A549 (cell line): Measurements from ENCODE around the gene PCED1A. TPM values are rescaled to one million over a fixed set of nuclear protein-coding genes. Genes with fewer than 3 reads are reported as not detected.
A peak's percentile ranks its signal among the peaks of the same experiment; 100 is the strongest.

ENCODE experiments used
- ATAC-seq, 2 experiments: fragments of 200-7000 bp in 1 of 2; fragments of >200 bp in 1 of 2; cut with Nextera tagmentation in 1 of 2; cut with Tn5 transposase in 1 of 2; 3 replicates each; pipeline versions ENCODE4 v1.8.0 to v1.9.1; 2018 to 2020; ENCODE audit warnings: mild to moderate bottlenecking in 1 of 2, moderate library complexity in 1 of 2
- CTCF ChIA-PET: fragments of 300-600 bp; sonication (Branson Sonifier 250); formaldehyde crosslinking; extraction: SDS; loops from one replicate; lab custom pipeline; 2021; ENCODE audit warnings: antibody characterized with exemption, inconsistent platforms; lab: Yijun Ruan, JAX
- POLR2A ChIA-PET: fragments of 350-600 bp; formaldehyde crosslinking; extraction: SDS; loops from one replicate; lab custom pipeline; 2021; ENCODE audit warnings: antibody characterized with exemption, inconsistent platforms; lab: Yijun Ruan, JAX
- DNase-seq, 2 experiments: peaks; one replicate each; pipeline versions ENCODE4 v3.0.0 to v3.0.0-alpha.2; 2011 to 2016; ENCODE audit warnings: low read depth in 1 of 2, low spot score in 1 of 2
- FAIRE-seq: peaks from 2 replicates; lab custom pipeline; 2011; peaks lifted over from hg19 to GRCh38; lab: Jason Lieb, UNC
- H3K27ac ChIP-seq, 2 experiments: fragments of >200 bp; sonication (Bioruptor Twin); formaldehyde crosslinking; 3 replicates each; pipeline ENCODE4 v1.5.1; 2016 to 2017
- H3K4me1 ChIP-seq: fragments of >200 bp; sonication (Bioruptor Twin); formaldehyde crosslinking; 3 replicates; pipeline ENCODE4 v1.6.1; 2016
- H3K4me2 ChIP-seq: fragments of >200 bp; sonication (Bioruptor Twin); formaldehyde crosslinking; 3 replicates; pipeline ENCODE4 v1.6.1; 2016
- H3K4me3 ChIP-seq: fragments of >200 bp; sonication (Bioruptor Twin); formaldehyde crosslinking; 3 replicates; pipeline ENCODE4 v1.5.1; 2016
- H3K9me3 ChIP-seq: fragments of >200 bp; sonication (Bioruptor Twin); formaldehyde crosslinking; 3 replicates; pipeline ENCODE4 v1.6.1; 2016
- BHLHE40 ChIP-seq: IDR thresholded peaks from 2 replicates; pipeline ENCODE4 v1.6.1; 2012; ENCODE audit warnings: low read depth, low read length, inconsistent platforms
- E2F6 ChIP-seq: IDR thresholded peaks from 2 replicates; pipeline ENCODE4 v1.6.1; 2012; ENCODE audit warnings: low read depth, borderline replicate concordance
- EP300 ChIP-seq, 2 experiments: fragments of >200 bp; sonication (Bioruptor Twin); formaldehyde crosslinking; IDR thresholded peaks; 2 replicates in 1 of 2; 3 replicates in 1 of 2; pipeline ENCODE4 v1.6.1; 2016 to 2017
- HES2 ChIP-seq: fragments of >200 bp; sonication (Bioruptor Twin); formaldehyde crosslinking; IDR thresholded peaks from 2 replicates; pipeline ENCODE4 v1.6.1; 2016
- HOXA7 ChIP-seq: fragments of 250-450 bp; sonication (Bioruptor Pico); IDR thresholded peaks from 2 replicates; pipeline ENCODE4 v1.5.0; 2020; ENCODE audit warnings: mild to moderate bottlenecking, moderate library complexity
- KDM1A ChIP-seq: fragments of 200-600 bp; sonication (generic); IDR thresholded peaks from 2 replicates; pipeline ENCODE4 v1.6.1; 2016; ENCODE audit warnings: low read depth, mild to moderate bottlenecking
- KDM5A ChIP-seq: fragments of 200-600 bp; sonication (generic); IDR thresholded peaks from 2 replicates; pipeline ENCODE4 v1.6.1; 2016; ENCODE audit warnings: antibody characterized with exemption, mild to moderate bottlenecking
- MYC ChIP-seq: IDR thresholded peaks from 2 replicates; pipeline ENCODE4 v1.6.1; 2012; ENCODE audit warnings: mild to moderate bottlenecking, inconsistent platforms, low read length, improper control_type of control experiment, borderline replicate concordance
- NFE2L2 ChIP-seq: fragments of 150-350 bp; conservative IDR thresholded peaks from 2 replicates; pipeline ENCODE4 v1.6.1; 2014; ENCODE audit warnings: low read length
- PHF8 ChIP-seq: fragments of 200-600 bp; sonication (generic); IDR thresholded peaks from 2 replicates; pipeline ENCODE4 v1.6.1; 2016; ENCODE audit warnings: low read depth, mild to moderate bottlenecking, antibody characterized with exemption, moderate library complexity, borderline replicate concordance
- POLR2A ChIP-seq: IDR thresholded peaks from 2 replicates; pipeline ENCODE4 v1.6.1; 2012; ENCODE audit warnings: mild to moderate bottlenecking, low read length
- RCOR1 ChIP-seq: fragments of 150-350 bp; IDR thresholded peaks from 2 replicates; pipeline ENCODE4 v1.6.1; 2014; ENCODE audit warnings: antibody characterized with exemption, low read length, low read depth
- RFX5 ChIP-seq: fragments of 450-650 bp; IDR thresholded peaks from 2 replicates; pipeline ENCODE4 v1.7.1; 2014; ENCODE audit warnings: antibody characterized with exemption, mild to moderate bottlenecking, moderate library complexity
- SREBF2 ChIP-seq: fragments of 450-650 bp; IDR thresholded peaks from 2 replicates; pipeline ENCODE4 v1.6.1; 2014; ENCODE audit warnings: mild to moderate bottlenecking, moderate library complexity
- TFCP2L1 ChIP-seq: fragments of 250-450 bp; sonication (Bioruptor Pico); IDR thresholded peaks from 2 replicates; pipeline ENCODE4 v1.5.0; 2021; ENCODE audit warnings: mild to moderate bottlenecking
- TP53 ChIP-seq: fragments of 250-450 bp; sonication (Bioruptor Pico); IDR thresholded peaks from 2 replicates; pipeline ENCODE4 v1.5.0; 2021; ENCODE audit warnings: mild to moderate bottlenecking, moderate library complexity
- ZC3H11A ChIP-seq: fragments of 450-650 bp; IDR thresholded peaks from 2 replicates; pipeline ENCODE4 v1.6.1; 2014; ENCODE audit warnings: antibody characterized with exemption, mild to moderate bottlenecking
- ZSCAN20 ChIP-seq: fragments of 250-450 bp; sonication (Bioruptor Pico); IDR thresholded peaks from 2 replicates; pipeline ENCODE4 v1.8.0; 2022; ENCODE audit warnings: mild to moderate bottlenecking, moderate library complexity
- WGBS: methylation state at CpG from one replicate; pipeline ENCODE4 v1.1.6; 2017; ENCODE audit errors: missing lambda C conversion rate; 5-methylcytosine and 5-hydroxymethylcytosine counted together
- polyA plus RNA-seq, 4 experiments: library from polyadenylated mRNA; depleted of rRNA in 3 of 4; stranded (reverse); fragments of >200 nt; fragmentation: RNase III in 1 of 4; extraction: RNeasy Plus Mini Kit Qiagen cat#74134 plus additional on column Dnase treatment in 1 of 4; gene quantifications; 2 replicates in 3 of 4; 3 replicates in 1 of 4; pipeline ENCODE4 v1.2.3, GENCODE V29; 2011 to 2017
- TF ChIP-seq, protein P1 (sequence below): fragments of 200-600 bp; sonication (generic); IDR thresholded peaks from 2 replicates; pipeline ENCODE4 v1.6.1; 2016; ENCODE audit warnings: antibody characterized with exemption, mild to moderate bottlenecking, moderate library complexity
- TF ChIP-seq, protein P2 (sequence below): fragments of 450-650 bp; IDR thresholded peaks from 2 replicates; pipeline ENCODE4 v1.6.1; 2014; ENCODE audit warnings: antibody characterized with exemption
- TF ChIP-seq, protein P3 (sequence below): fragments of >200 bp; sonication (Bioruptor Twin); formaldehyde crosslinking; IDR thresholded peaks from 3 replicates; pipeline ENCODE4 v1.5.1; 2016

Gene PCED1A
- polyA plus RNA-seq, 2 of the 4 experiments (the other 2 are of a cell fraction): 25.7 to 43.8 TPM

DNA sequence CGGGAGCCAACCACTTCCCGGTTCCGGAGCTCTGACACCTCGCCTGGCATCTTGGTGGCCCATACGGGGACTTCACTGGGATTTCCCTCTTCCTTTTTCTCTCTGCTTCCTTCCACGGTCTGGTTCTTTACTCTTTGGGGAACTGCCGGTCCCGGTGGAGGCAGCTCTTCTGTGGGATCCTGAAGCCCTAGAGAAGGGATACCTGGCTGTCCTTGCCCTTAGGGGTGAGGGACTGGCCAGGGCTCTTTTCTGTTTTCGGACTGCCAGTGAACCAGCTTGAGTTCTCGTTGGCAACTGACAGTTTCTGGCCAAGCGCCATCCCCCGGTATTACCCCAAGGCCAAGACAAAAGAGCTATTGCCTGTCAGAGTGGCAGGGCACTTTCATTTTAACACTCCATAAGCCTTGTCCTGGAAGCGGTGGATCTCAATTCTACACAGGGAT is 39.1 kb downstream of the PCED1A start:
- TF ChIP-seq, protein P1, sequence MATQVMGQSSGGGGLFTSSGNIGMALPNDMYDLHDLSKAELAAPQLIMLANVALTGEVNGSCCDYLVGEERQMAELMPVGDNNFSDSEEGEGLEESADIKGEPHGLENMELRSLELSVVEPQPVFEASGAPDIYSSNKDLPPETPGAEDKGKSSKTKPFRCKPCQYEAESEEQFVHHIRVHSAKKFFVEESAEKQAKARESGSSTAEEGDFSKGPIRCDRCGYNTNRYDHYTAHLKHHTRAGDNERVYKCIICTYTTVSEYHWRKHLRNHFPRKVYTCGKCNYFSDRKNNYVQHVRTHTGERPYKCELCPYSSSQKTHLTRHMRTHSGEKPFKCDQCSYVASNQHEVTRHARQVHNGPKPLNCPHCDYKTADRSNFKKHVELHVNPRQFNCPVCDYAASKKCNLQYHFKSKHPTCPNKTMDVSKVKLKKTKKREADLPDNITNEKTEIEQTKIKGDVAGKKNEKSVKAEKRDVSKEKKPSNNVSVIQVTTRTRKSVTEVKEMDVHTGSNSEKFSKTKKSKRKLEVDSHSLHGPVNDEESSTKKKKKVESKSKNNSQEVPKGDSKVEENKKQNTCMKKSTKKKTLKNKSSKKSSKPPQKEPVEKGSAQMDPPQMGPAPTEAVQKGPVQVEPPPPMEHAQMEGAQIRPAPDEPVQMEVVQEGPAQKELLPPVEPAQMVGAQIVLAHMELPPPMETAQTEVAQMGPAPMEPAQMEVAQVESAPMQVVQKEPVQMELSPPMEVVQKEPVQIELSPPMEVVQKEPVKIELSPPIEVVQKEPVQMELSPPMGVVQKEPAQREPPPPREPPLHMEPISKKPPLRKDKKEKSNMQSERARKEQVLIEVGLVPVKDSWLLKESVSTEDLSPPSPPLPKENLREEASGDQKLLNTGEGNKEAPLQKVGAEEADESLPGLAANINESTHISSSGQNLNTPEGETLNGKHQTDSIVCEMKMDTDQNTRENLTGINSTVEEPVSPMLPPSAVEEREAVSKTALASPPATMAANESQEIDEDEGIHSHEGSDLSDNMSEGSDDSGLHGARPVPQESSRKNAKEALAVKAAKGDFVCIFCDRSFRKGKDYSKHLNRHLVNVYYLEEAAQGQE: no peak
- TF ChIP-seq RFX5: no peak
- TF ChIP-seq E2F6: no peak
- ATAC-seq (no peak), DNase-seq (no peak), FAIRE-seq (no peak)
- Histone ChIP-seq H3K4me3 (no peak overlapping the region), H3K9me3 (peaks cover 15% of the 10 kb centered on the region; the same call in 2 of the 3 replicates), H3K27ac (no peak overlapping the region), H3K4me2 (no peak overlapping the region), H3K4me1 (peaks cover 6% of the 10 kb centered on the region; the same call in 2 of the 3 replicates)
- 39% methylated on average over 13 of the region's 13 CpGs for WGBS
- CTCF ChIA-PET: interaction anchor here (0.7 to 1.4 kb wide), 3 partner anchors 14 to 36 kb away, joined by 3 read pairs; partner anchors contain the start of gene C20orf141
- POLR2A ChIA-PET: no interaction called here

- FAIRE-seq (no peak), DNase-seq (no peak), ATAC-seq (no peak)
- no peak for TF ChIP-seq BHLHE40
- no peak for TF ChIP-seq MYC
- no peak for TF ChIP-seq TP53
- no peak for TF ChIP-seq PHF8
- TF ChIP-seq POLR2A: no peak
- TF ChIP-seq RCOR1: no peak
- no peak for TF ChIP-seq HES2
- TF ChIP-seq SREBF2: no peak
- no peak for TF ChIP-seq ZC3H11A
- TF ChIP-seq, protein P2, sequence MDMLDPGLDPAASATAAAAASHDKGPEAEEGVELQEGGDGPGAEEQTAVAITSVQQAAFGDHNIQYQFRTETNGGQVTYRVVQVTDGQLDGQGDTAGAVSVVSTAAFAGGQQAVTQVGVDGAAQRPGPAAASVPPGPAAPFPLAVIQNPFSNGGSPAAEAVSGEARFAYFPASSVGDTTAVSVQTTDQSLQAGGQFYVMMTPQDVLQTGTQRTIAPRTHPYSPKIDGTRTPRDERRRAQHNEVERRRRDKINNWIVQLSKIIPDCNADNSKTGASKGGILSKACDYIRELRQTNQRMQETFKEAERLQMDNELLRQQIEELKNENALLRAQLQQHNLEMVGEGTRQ: no peak
- no peak for TF ChIP-seq ZSCAN20
- TF ChIP-seq HOXA7 (CRISPR knock-in tag): no peak
- TF ChIP-seq NFE2L2: no peak
- no peak for TF ChIP-seq TFCP2L1 (CRISPR knock-in tag)
- TF ChIP-seq EP300 (IDR thresholded peaks at IDR 0.05): no peak
- TF ChIP-seq, protein P3, sequence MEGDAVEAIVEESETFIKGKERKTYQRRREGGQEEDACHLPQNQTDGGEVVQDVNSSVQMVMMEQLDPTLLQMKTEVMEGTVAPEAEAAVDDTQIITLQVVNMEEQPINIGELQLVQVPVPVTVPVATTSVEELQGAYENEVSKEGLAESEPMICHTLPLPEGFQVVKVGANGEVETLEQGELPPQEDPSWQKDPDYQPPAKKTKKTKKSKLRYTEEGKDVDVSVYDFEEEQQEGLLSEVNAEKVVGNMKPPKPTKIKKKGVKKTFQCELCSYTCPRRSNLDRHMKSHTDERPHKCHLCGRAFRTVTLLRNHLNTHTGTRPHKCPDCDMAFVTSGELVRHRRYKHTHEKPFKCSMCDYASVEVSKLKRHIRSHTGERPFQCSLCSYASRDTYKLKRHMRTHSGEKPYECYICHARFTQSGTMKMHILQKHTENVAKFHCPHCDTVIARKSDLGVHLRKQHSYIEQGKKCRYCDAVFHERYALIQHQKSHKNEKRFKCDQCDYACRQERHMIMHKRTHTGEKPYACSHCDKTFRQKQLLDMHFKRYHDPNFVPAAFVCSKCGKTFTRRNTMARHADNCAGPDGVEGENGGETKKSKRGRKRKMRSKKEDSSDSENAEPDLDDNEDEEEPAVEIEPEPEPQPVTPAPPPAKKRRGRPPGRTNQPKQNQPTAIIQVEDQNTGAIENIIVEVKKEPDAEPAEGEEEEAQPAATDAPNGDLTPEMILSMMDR: no peak
- no peak for TF ChIP-seq KDM5A
- TF ChIP-seq KDM1A: no peak
- Histone ChIP-seq H3K9me3 (peaks cover 15% of the 10 kb centered on the region; the same call in 2 of the 3 replicates), H3K4me1 (no peaks in the 10 kb centered on the region), H3K4me2 (peak within 1 kb of the TSS; percentile 44; the same call in 2 of the 3 replicates), H3K4me3 (0 out of 3 replicates have a peak within 1 kb of the TSS, but pooled peaks have one; percentile 14), H3K27ac (no peak within 1 kb of the TSS)
- 66% methylated on average over 35 of the region's 52 CpGs for WGBS
- POLR2A ChIA-PET: no interaction called here
- CTCF ChIA-PET: interaction anchor here (0.7 to 1.4 kb wide), 3 partner anchors 14 to 37 kb away, joined by 3 read pairs; partner anchors contain the start of gene C20orf141
Measured at GRCh38 chr20:2800521-2801285, 39.8 kb downstream of the PCED1A start, which contains the start of gene CPXM1. TSS of gene CPXM1 (minus strand) at chr20:2800627. CDS start at chr20:2800572, 55 bp downstream.
